Neural cell (in vitro differentiated cells): ENCODE measurements around the gene IQGAP2. TPM values are rescaled to one million over a fixed set of nuclear protein-coding genes. Genes with fewer than 3 reads are reported as not detected.

ENCODE experiments used
- H2AFZ ChIP-seq: fragments of 200-600, 300-800 bp; sonication (generic), shearing (Covaris generic); 2 replicates; pipeline ENCODE4 v1.6.0; 2014; ENCODE audit warnings: low read depth, mild to moderate bottlenecking, antibody characterized with exemption, low read length, moderate library complexity
- H3F3A ChIP-seq: fragments of 200-600 bp; shearing (Covaris generic); 2 replicates; pipeline ENCODE4 v1.6.1; 2016; ENCODE audit warnings: mild to moderate bottlenecking, moderate library complexity, mixed read lengths, antibody characterized with exemption, low read length; ENCODE audit not compliant: insufficient read depth, poor library complexity, severe bottlenecking
- H3K27ac ChIP-seq: fragments of 200-600, 300-800 bp; sonication (generic), shearing (Covaris generic); 2 replicates; pipeline ENCODE4 v1.5.1; 2014; ENCODE audit warnings: mild to moderate bottlenecking, low read length, moderate library complexity
- H3K27me3 ChIP-seq: fragments of 300-800, 200-600 bp; sonication (generic), shearing (Covaris generic); 2 replicates; pipeline ENCODE4 v1.6.0; 2014; ENCODE audit warnings: mild to moderate bottlenecking, low read depth, low read length, moderate library complexity; ENCODE audit not compliant: insufficient read depth
- H3K36me3 ChIP-seq: fragments of 300-800, 200-600 bp; sonication (generic), shearing (Covaris generic); 2 replicates; pipeline ENCODE4 v1.5.1; 2014; ENCODE audit warnings: mild to moderate bottlenecking, antibody characterized with exemption, low read length, moderate library complexity; ENCODE audit not compliant: insufficient read depth
- H3K4me2 ChIP-seq: fragments of 300-800, 200-600 bp; sonication (generic), shearing (Covaris generic); 2 replicates; pipeline ENCODE4 v1.6.0; 2014; ENCODE audit warnings: mild to moderate bottlenecking, low read length
- H3K4me3 ChIP-seq: fragments of 300-800, 200-600 bp; sonication (generic), shearing (Covaris generic); 2 replicates; pipeline ENCODE4 v1.5.1; 2014; ENCODE audit warnings: mild to moderate bottlenecking, low read length, moderate library complexity
- H3K79me2 ChIP-seq: fragments of 200-600 bp; shearing (Covaris generic); replicated peaks from 2 replicates; pipeline ENCODE4 v1.6.0; 2014; ENCODE audit warnings: mild to moderate bottlenecking, low read length, moderate library complexity; ENCODE audit not compliant: insufficient read depth
- H3K9ac ChIP-seq: fragments of 300-800, 200-600 bp; sonication (generic), shearing (Covaris generic); 2 replicates; pipeline ENCODE4 v1.6.1; 2016; ENCODE audit warnings: mild to moderate bottlenecking, low read length, mixed read lengths
- H3K9me2 ChIP-seq: fragments of 200-600 bp; shearing (Covaris generic); 2 replicates; pipeline ENCODE4 v1.6.1; 2016; ENCODE audit warnings: mild to moderate bottlenecking, low read length, mixed read lengths; ENCODE audit not compliant: insufficient read depth
- H3K9me3 ChIP-seq: fragments of 200-600, 300-800 bp; sonication (generic), shearing (Covaris generic); 2 replicates; pipeline ENCODE4 v1.6.1; 2016; ENCODE audit warnings: mild to moderate bottlenecking, mixed run types, low read length, moderate library complexity, mixed read lengths
- H4K20me1 ChIP-seq: fragments of 200-600 bp; shearing (Covaris generic); 2 replicates; pipeline ENCODE4 v1.6.1; 2016; ENCODE audit warnings: mild to moderate bottlenecking, mixed run types; ENCODE audit not compliant: insufficient read depth
- CTCF ChIP-seq: fragments of 450-650 bp; IDR thresholded peaks from 2 replicates; pipeline ENCODE4 v1.5.1; 2014; ENCODE audit warnings: antibody characterized with exemption, mild to moderate bottlenecking, moderate library complexity; ENCODE audit not compliant: poor library complexity, severe bottlenecking
- EP300 ChIP-seq: fragments of 450-650 bp; conservative IDR thresholded peaks from 2 replicates; pipeline ENCODE4 v1.6.1; 2014; ENCODE audit warnings: antibody characterized with exemption, mild to moderate bottlenecking, moderate library complexity; ENCODE audit not compliant: poor library complexity, severe bottlenecking
- EZH2 ChIP-seq: fragments of 200-600, 300-800 bp; shearing (Covaris generic), sonication (generic); IDR thresholded peaks from 2 replicates; pipeline ENCODE4 v1.6.1; 2014; ENCODE audit warnings: antibody characterized with exemption, low read length, borderline replicate concordance, mild to moderate bottlenecking; ENCODE audit not compliant: insufficient read depth, poor library complexity, severe bottlenecking
- MXI1 ChIP-seq: fragments of 450-650 bp; conservative IDR thresholded peaks from 2 replicates; pipeline ENCODE4 v1.6.1; 2014; ENCODE audit warnings: antibody characterized with exemption, mild to moderate bottlenecking; ENCODE audit not compliant: poor library complexity, severe bottlenecking
- POLR2AphosphoS5 ChIP-seq: IDR thresholded peaks from 2 replicates; pipeline ENCODE4 v1.6.1; 2012
- RAD21 ChIP-seq: fragments of 450-650 bp; conservative IDR thresholded peaks from 2 replicates; pipeline ENCODE4 v1.6.1; 2014; ENCODE audit warnings: antibody characterized with exemption, mild to moderate bottlenecking, moderate library complexity
- REST ChIP-seq: IDR thresholded peaks from 2 replicates; pipeline ENCODE4 v1.6.1; 2012; ENCODE audit warnings: borderline replicate concordance
- SMC3 ChIP-seq: fragments of 450-650 bp; conservative IDR thresholded peaks from 2 replicates; pipeline ENCODE4 v1.6.1; 2014; ENCODE audit warnings: antibody characterized with exemption, mild to moderate bottlenecking, moderate library complexity; ENCODE audit not compliant: poor library complexity
- TAF1 ChIP-seq: IDR thresholded peaks from 2 replicates; pipeline ENCODE4 v1.6.1; 2012; ENCODE audit warnings: low read depth
- polyA plus RNA-seq: library from polyadenylated mRNA; depleted of rRNA; stranded (reverse); fragments of >200 nt; gene quantifications from 2 replicates; pipeline ENCODE4 v1.2.3, GENCODE V29; 2014

The IQGAP2 gene
- polyA plus RNA-seq, 1 donor from 2014 or later, result 5.2 TPM

- peaks cover 35% of the 10 kb centered on the region for H3K79me2 ChIP-seq
Observed at GRCh38 chr5:76715736-76716455, 312.8 kb downstream of the IQGAP2 start, which contains the start of gene F2R. F2R (plus strand) TSS chr5:76716126; CDS start chr5:76716308, 182 bp downstream.

More at GRCh38 chr5:76715736-76716455, 312.8 kb downstream of the IQGAP2 start, which contains the start of gene F2R:
- TF ChIP-seq SMC3, result peak; percentile 66
- TF ChIP-seq REST, result peak; percentile 76
- TF ChIP-seq RAD21, result peak; percentile 54
- TF ChIP-seq TAF1, result no peak
- peak; percentile 89 for TF ChIP-seq POLR2AphosphoS5
- peak; percentile 74 for TF ChIP-seq CTCF
- no peak for TF ChIP-seq EZH2
- no peak for TF ChIP-seq EP300
- TF ChIP-seq MXI1, result peak; percentile 38
- Histone ChIP-seq H3F3A (no peaks in the 10 kb centered on the region), H3K27ac (peak within 1 kb of the TSS; percentile 47), H3K9ac (peak within 1 kb of the TSS; percentile 87), H3K9me2 (no peaks in the 10 kb centered on the region), H4K20me1 (no peaks in the 10 kb centered on the region), H3K27me3 (peaks cover 18% of the 10 kb centered on the region), H2AFZ (peak within 1 kb of the TSS; percentile 88), H3K4me3 (peak within 1 kb of the TSS; percentile 99), H3K4me2 (peak within 1 kb of the TSS; percentile 81), H3K9me3 (no peaks in the 10 kb centered on the region), H3K36me3 (no peaks in the 10 kb centered on the region)
